Body of pancreas (tissue), 4 donors: ENCODE results near the gene SAP30. TPM values are rescaled to one million over a fixed set of nuclear protein-coding genes. Genes with fewer than 3 reads are reported as not detected.

Experiments used
- ATAC-seq: fragments of 150-250 bp; one replicate; pipeline ENCODE4 v1.9.1; 2016
- DNase-seq, 4 donors: peaks; one replicate each; pipeline ENCODE4 v3.0.0-alpha.2; 2019
- H3K27ac ChIP-seq, 4 donors: fragments of 200-600 bp; sonication (generic); 1 replicate in 3 of 4; 2 replicates in 1 of 4; pipeline versions ENCODE4 v1.5.1 to v1.6.1; 2016 to 2019; ENCODE audit warnings: mild to moderate bottlenecking in 1 of 4, mixed read lengths in 1 of 4, moderate library complexity in 1 of 4
- H3K27me3 ChIP-seq, 2 donors: fragments of 200-600 bp; sonication (generic); one replicate each; pipeline ENCODE4 v1.6.0; 2016; ENCODE audit warnings: mild to moderate bottlenecking in 1 of 2
- H3K36me3 ChIP-seq, 2 donors: fragments of 200-600 bp; sonication (generic); replicated peaks in 1 of 2; 2 replicates each; pipeline ENCODE4 v1.5.1; 2016; ENCODE audit warnings: low read depth in 2 of 2; ENCODE audit not compliant: insufficient read depth in 1 of 2
- H3K4me1 ChIP-seq: fragments of 200-600 bp; sonication (generic); one replicate; pipeline ENCODE4 v1.6.0; 2016
- H3K4me3 ChIP-seq, 2 donors: fragments of 200-600 bp; sonication (generic); 1 replicate in 1 of 2; 2 replicates in 1 of 2; pipeline ENCODE4 v1.5.1; 2016 to 2019
- H3K9me3 ChIP-seq, 3 donors: fragments of 200-600 bp; sonication (generic); 1 replicate in 2 of 3; 2 replicates in 1 of 3; pipeline ENCODE4 v1.5.1; 2016
- POLR2A ChIP-seq, 3 donors: fragments of 450-650 bp; IDR thresholded peaks; one replicate each; pipeline ENCODE4 v1.6.1; 2016; ENCODE audit warnings: antibody characterized with exemption in 3 of 3, mild to moderate bottlenecking in 2 of 3
- WGBS, 2 donors: methylation state at CpG; one replicate each; pipeline ENCODE4 v1.1.5; 2017; 5-methylcytosine and 5-hydroxymethylcytosine counted together
- intact Hi-C: fragments of 100-400 bp; cut with DNase I; formaldehyde crosslinking; loops from one replicate; pipeline ENCODE4 v1.15.1; 2023
- total RNA-seq, 2 donors: library from RNA; depleted of rRNA; stranded (reverse); fragments of >200 nt; gene quantifications; one replicate each; pipeline ENCODE4 v1.1.0, GENCODE V29; 2016
- TF ChIP-seq, protein P1 (sequence below), 7 experiments: fragments of 450-650 bp in 4 of 7; fragments of 200-600 bp in 3 of 7; sonication (generic) in 3 of 7; IDR thresholded peaks; one replicate each; pipeline ENCODE4 v1.5.1; 2016 to 2019; ENCODE audit warnings: antibody characterized with exemption in 7 of 7

Gene SAP30
- total RNA-seq, 2 donors from 2014 or later: 10.2 to 10.6 TPM

DNA sequence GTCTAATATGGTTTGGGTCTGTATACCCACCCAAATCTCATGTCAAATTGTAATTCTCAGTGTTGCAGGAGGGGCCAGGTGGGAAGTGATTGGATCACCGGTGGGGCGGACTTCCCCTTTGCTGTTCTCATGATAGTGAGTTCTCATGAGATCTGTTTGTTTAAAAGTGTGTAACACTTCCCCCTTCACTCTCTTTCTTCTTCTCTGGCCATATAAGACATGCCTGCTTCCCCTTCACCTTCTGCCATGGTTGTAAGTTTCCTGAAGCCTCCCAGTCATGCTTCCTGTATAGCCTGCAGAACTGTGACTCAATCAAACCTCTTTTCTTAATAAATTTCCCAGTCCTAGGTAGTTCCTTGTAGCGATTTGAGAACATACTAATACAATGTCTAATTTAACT lies 47.9 kb downstream of the SAP30 start:
- no peaks in the 10 kb centered on the region for H3K9me3 ChIP-seq
- no peaks in the 10 kb centered on the region for H3K36me3 ChIP-seq
- ATAC-seq: no peak
- no peaks in the 10 kb centered on the region for H3K27me3 ChIP-seq
- peaks cover 3% of the 10 kb centered on the region for H3K4me1 ChIP-seq
- WGBS, 2 donors: 76 to 77% methylated on average over 3 of the region's 3 CpGs
- intact Hi-C loops: loop anchor here (5.0 to 10.0 kb wide), 2 partner anchors 101 to 404 kb away; no protein-coding TSS in a partner anchor
- TF ChIP-seq POLR2A (IDR thresholded peaks at IDR 0.05): no peak
- TF ChIP-seq, protein P1, sequence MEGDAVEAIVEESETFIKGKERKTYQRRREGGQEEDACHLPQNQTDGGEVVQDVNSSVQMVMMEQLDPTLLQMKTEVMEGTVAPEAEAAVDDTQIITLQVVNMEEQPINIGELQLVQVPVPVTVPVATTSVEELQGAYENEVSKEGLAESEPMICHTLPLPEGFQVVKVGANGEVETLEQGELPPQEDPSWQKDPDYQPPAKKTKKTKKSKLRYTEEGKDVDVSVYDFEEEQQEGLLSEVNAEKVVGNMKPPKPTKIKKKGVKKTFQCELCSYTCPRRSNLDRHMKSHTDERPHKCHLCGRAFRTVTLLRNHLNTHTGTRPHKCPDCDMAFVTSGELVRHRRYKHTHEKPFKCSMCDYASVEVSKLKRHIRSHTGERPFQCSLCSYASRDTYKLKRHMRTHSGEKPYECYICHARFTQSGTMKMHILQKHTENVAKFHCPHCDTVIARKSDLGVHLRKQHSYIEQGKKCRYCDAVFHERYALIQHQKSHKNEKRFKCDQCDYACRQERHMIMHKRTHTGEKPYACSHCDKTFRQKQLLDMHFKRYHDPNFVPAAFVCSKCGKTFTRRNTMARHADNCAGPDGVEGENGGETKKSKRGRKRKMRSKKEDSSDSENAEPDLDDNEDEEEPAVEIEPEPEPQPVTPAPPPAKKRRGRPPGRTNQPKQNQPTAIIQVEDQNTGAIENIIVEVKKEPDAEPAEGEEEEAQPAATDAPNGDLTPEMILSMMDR (IDR thresholded peaks at IDR 0.05): no peak
- H3K27ac ChIP-seq: no peak overlapping the region
- H3K4me3 ChIP-seq: no peak overlapping the region
- no peak for DNase-seq

DNA sequence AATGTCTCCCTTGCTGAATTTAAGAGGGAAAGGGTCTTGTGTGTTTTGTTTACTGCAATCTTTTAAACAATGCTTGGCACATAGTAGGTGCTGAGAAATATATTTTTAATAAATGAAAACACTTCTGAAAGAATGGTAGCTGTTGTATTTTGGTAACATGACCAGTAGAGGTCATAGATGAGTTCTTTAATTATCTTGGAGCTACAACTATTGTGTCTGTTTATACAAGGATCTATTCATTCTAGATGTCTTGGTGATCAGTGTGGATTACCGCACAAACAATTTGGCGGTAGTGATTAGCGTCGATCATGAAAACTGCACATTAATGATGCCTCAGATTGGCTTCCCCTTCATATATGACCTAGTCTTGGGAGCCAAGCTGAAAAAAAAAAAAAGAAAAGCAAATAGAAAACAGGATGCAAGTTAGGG lies 49.6 kb downstream of the SAP30 start:
- no peak overlapping the region for H3K27ac ChIP-seq
- H3K4me1 ChIP-seq: peaks cover 3% of the 10 kb centered on the region
- no peaks in the 10 kb centered on the region for H3K27me3 ChIP-seq
- no peak overlapping the region for H3K4me3 ChIP-seq
- 5 to 11% methylated on average over 4 of the region's 4 CpGs for WGBS, 2 donors
- no peaks in the 10 kb centered on the region for H3K9me3 ChIP-seq
- intact Hi-C loops: no loop called here
- no peaks in the 10 kb centered on the region for H3K36me3 ChIP-seq
- ATAC-seq (no peak), DNase-seq (no peak)
- no peak for TF ChIP-seq POLR2A (IDR thresholded peaks at IDR 0.05)
- TF ChIP-seq, protein P1 (IDR thresholded peaks at IDR 0.05): peak in 6 of 7 experiments; percentile 25 to 49 (median 42)

DNA sequence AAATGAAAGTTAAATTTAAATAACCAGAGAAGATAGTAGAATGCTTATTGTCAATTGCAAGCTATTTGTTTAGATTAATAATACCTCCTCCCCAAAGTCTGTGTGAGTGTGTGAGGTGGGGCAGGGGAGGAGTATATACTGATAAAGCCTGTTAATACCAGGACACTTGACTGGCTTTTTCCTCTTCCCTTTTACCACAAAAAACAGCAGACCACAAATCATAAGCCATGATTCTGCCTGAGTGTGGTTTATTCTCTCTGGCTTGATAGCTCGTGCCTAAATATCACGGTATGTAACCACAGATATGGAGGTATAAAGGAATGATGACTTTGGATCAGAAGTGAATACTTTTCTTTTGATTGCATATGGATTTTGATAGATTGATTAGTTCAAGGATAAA lies 50.0 kb downstream of the SAP30 start:
- TF ChIP-seq, protein P1 (IDR thresholded peaks at IDR 0.05): no peak
- TF ChIP-seq POLR2A (IDR thresholded peaks at IDR 0.05): no peak
- Histone ChIP-seq H3K4me1 (peaks cover 3% of the 10 kb centered on the region), H3K27ac (no peak overlapping the region), H3K4me3 (no peak overlapping the region), H3K36me3 (no peaks in the 10 kb centered on the region), H3K27me3 (no peaks in the 10 kb centered on the region), H3K9me3 (no peaks in the 10 kb centered on the region)
- ATAC-seq (no peak), DNase-seq (no peak)
- 78 to 97% methylated on average over 2 of the region's 2 CpGs for WGBS, 2 donors
- intact Hi-C loops: no loop called here

DNA sequence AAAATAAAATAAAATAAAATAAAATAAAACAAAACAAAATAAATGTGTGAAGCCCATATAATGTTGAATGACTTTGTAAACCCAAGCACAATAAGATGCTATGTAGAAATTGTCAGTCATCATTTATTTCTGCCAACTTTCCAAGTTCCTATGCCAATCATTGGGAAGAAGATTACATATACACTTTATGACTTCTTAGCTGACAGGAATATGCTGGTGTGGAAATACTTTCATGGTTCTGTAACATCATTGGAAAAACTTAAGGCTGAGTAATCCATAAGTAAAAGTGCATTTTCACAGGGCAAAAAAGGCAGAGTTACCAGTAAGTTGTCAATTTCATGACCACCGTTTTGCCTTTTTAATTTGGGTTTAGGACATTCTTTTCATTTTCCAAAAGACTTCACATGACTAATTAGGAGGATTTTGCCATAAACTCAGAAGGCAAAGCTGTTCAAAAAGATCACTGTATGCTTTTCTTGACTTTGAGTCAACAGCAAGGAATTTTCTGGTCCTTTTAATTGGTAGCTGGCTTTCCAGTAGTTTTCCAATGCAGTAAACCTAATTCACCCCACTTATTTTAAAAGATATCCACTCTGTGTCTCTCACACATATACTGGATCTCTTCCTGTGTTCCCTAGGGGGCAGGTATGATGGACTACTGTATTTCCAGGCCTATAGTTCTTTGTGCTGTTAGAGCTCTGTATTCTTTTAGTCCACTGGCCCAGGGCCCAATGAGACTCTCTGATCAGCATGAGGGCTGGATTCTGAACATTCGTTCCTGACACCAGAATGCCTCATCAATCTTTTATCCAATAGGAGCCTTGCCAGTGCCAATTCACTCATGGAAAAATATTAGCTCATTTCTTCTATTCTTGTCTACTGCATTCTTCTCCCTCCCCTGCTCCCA lies 54.4 kb downstream of the SAP30 start:
- Histone ChIP-seq H3K36me3 (no peaks in the 10 kb centered on the region), H3K9me3 (no peaks in the 10 kb centered on the region), H3K4me1 (peaks cover 3% of the 10 kb centered on the region), H3K4me3 (no peak overlapping the region), H3K27me3 (no peaks in the 10 kb centered on the region), H3K27ac (no peak overlapping the region)
- intact Hi-C loops: no loop called here
- 54 to 66% methylated on average over 2 of the region's 2 CpGs for WGBS, 2 donors
- TF ChIP-seq, protein P1 (IDR thresholded peaks at IDR 0.05): no peak
- TF ChIP-seq POLR2A (IDR thresholded peaks at IDR 0.05): no peak
- ATAC-seq (no peak), DNase-seq (no peak)
